Activated CD8-positive, alpha-beta T cell treated with anti-CD3 and anti-CD28 coated beads for 36 hours (primary cell): Measurements from ENCODE around the gene GPX2. TPM values are rescaled to one million over a fixed set of nuclear protein-coding genes. Genes with fewer than 3 reads are reported as not detected.

Experiments used
- ATAC-seq: fragments of 200-7000 bp; cut with Tn5 transposase; one replicate; pipeline ENCODE4 v1.10.0; 2021; ENCODE audit warnings: mild to moderate bottlenecking, moderate library complexity
- CTCF ChIA-PET: fragments of 350-600 bp; sonication (Branson Sonifier 250); formaldehyde crosslinking; loops from one replicate; lab custom pipeline; 2021; ENCODE audit warnings: antibody characterized with exemption; lab: Charles Lee
- POLR2A ChIA-PET: fragments of 350-600 bp; sonication (Branson Sonifier 250); formaldehyde crosslinking; loops from one replicate; lab custom pipeline; 2021; ENCODE audit warnings: antibody characterized with exemption; lab: Charles Lee
- DNase-seq: peaks from one replicate; pipeline ENCODE4 v3.0.0-alpha.2; 2020
- H3K27ac Mint-ChIP-seq: one replicate; pipeline ENCODE4 v1.8.0; 2021; ENCODE audit warnings: mild to moderate bottlenecking, mixed read lengths
- H3K27me3 Mint-ChIP-seq: one replicate; pipeline ENCODE4 v1.8.0; 2021; ENCODE audit warnings: mixed read lengths
- H3K36me3 Mint-ChIP-seq: one replicate; pipeline ENCODE4 v1.8.0; 2021; ENCODE audit warnings: low read depth, mixed read lengths
- H3K4me1 Mint-ChIP-seq: one replicate; pipeline ENCODE4 v1.8.0; 2021; ENCODE audit warnings: low read depth, mixed read lengths
- H3K4me3 Mint-ChIP-seq: one replicate; pipeline ENCODE4 v1.8.0; 2021; ENCODE audit warnings: mild to moderate bottlenecking, moderate library complexity, mixed read lengths
- H3K9me3 Mint-ChIP-seq: one replicate; pipeline ENCODE4 v1.8.0; 2021; ENCODE audit warnings: mixed read lengths
- CTCF ChIP-seq: fragments of 200-600 bp; IDR thresholded peaks from one replicate; pipeline ENCODE4 v1.8.0; 2022; ENCODE audit warnings: antibody characterized with exemption, mild to moderate bottlenecking
- intact Hi-C: fragments of 100-400 bp; cut with micrococcal nuclease; formaldehyde crosslinking; loops from one replicate; pipeline ENCODE4 v1.10.0; 2022
- total RNA-seq, 2 experiments: library from RNA; stranded (reverse); gene quantifications; one replicate each; pipeline ENCODE4 v1.2.3, GENCODE V29; 2021

The GPX2 gene
- total RNA-seq, 2 experiments from 2014 or later: not detected

- ChIA-PET POLR2A (interaction anchor here (0.9 kb wide), 1 partner anchor 11 kb away, joined by 3 read pairs; no protein-coding TSS in a partner anchor), CTCF (interaction anchor here (0.7 to 1.6 kb wide), 3 partner anchors 14 to 28 kb away, joined by 3 to 6 read pairs (median 4); no protein-coding TSS in a partner anchor)
- ATAC-seq (no peak), DNase-seq (no peak)
- H3K36me3 Mint-ChIP-seq: peaks cover 40% of the 10 kb centered on the region
- intact Hi-C loops: no loop called here
- H3K4me1 Mint-ChIP-seq: peaks cover 65% of the 10 kb centered on the region
- H3K4me3 Mint-ChIP-seq: no peak overlapping the region
- no peak overlapping the region for H3K27ac Mint-ChIP-seq
- no peaks in the 10 kb centered on the region for H3K9me3 Mint-ChIP-seq
- TF ChIP-seq CTCF: no peak
- no peaks in the 10 kb centered on the region for H3K27me3 Mint-ChIP-seq
Observed at GRCh38 chr14:64938972-64939816, 3.4 kb downstream of the GPX2 start.

GRCh38 chr14:64937821-64938193, 4.7 kb downstream of the GPX2 start:
- intact Hi-C loops: no loop called here
- no peak for TF ChIP-seq CTCF
- peak overlapping the region; percentile 35 for H3K27ac Mint-ChIP-seq
- no peaks in the 10 kb centered on the region for H3K27me3 Mint-ChIP-seq
- ChIA-PET POLR2A (no interaction called here), CTCF (interaction anchor here (1.2 kb wide), 1 partner anchor 46 kb away, joined by 3 read pairs; no protein-coding TSS in a partner anchor)
- ATAC-seq: no peak
- DNase-seq: no peak
- peaks cover 51% of the 10 kb centered on the region for H3K4me1 Mint-ChIP-seq
- H3K9me3 Mint-ChIP-seq: no peaks in the 10 kb centered on the region
- peaks cover 36% of the 10 kb centered on the region for H3K36me3 Mint-ChIP-seq
- no peak overlapping the region for H3K4me3 Mint-ChIP-seq

GRCh38 chr14:64937171-64937820, 5.2 kb downstream of the GPX2 start:
- POLR2A ChIA-PET: interaction anchor here (1.0 to 1.4 kb wide), 4 partner anchors 8 to 78 kb away, joined by 3 to 5 read pairs (median 4); partner anchors contain the start of gene CHURC1

GRCh38 chr14:64935508-64935907, 7.0 kb downstream of the GPX2 start:
- peak overlapping the region; percentile 14 for H3K4me3 Mint-ChIP-seq
- intact Hi-C loops: no loop called here
- TF ChIP-seq CTCF: no peak
- DNase-seq (no peak), ATAC-seq (peak; percentile 64)
- H3K36me3 Mint-ChIP-seq: peaks cover 49% of the 10 kb centered on the region
- peaks cover 52% of the 10 kb centered on the region for H3K4me1 Mint-ChIP-seq
- H3K27ac Mint-ChIP-seq: peak overlapping the region; percentile 62
- H3K9me3 Mint-ChIP-seq: no peaks in the 10 kb centered on the region
- ChIA-PET CTCF (interaction anchor here (0.5 to 2.2 kb wide), 8 partner anchors 8 to 440 kb away, joined by 3 to 12 read pairs (median 3); no protein-coding TSS in a partner anchor), POLR2A (interaction anchor here (1.4 kb wide), 1 partner anchor 21 kb away, joined by 5 read pairs; the partner anchor contains the start of gene CHURC1)
- H3K27me3 Mint-ChIP-seq: no peaks in the 10 kb centered on the region

More at GRCh38 chr14:64937171-64937820, 5.2 kb downstream of the GPX2 start:
- intact Hi-C loops: no loop called here
- CTCF ChIA-PET: interaction anchor here (0.9 to 2.2 kb wide), 5 partner anchors 10 to 114 kb away, joined by 3 to 12 read pairs (median 6); no protein-coding TSS in a partner anchor
- H3K27ac Mint-ChIP-seq: no peak overlapping the region
- H3K27me3 Mint-ChIP-seq: no peaks in the 10 kb centered on the region
- no peak overlapping the region for H3K4me3 Mint-ChIP-seq
- ATAC-seq (peak; percentile 45), DNase-seq (no peak)
- H3K9me3 Mint-ChIP-seq: no peaks in the 10 kb centered on the region
- peaks cover 48% of the 10 kb centered on the region for H3K4me1 Mint-ChIP-seq
- peaks cover 40% of the 10 kb centered on the region for H3K36me3 Mint-ChIP-seq
- no peak for TF ChIP-seq CTCF
